HG03097 (cell line): Measurements from ENCODE around the gene LST1.
A peak's percentile ranks its signal among the peaks of the same experiment; 100 is the strongest.
"Not testable (repeated sequence)": the region's sequence is repeated elsewhere in the genome, so short reads cannot be mapped to it uniquely, and the experiment has no call there.

Source experiments
- ATAC-seq: cut with Tn5 transposase; IDR thresholded peaks from one replicate; pipeline ENCODE4 v1.9.1; 2021; ENCODE audit not compliant: unreplicated experiment, low FRiP score

Gene LST1

DNA sequence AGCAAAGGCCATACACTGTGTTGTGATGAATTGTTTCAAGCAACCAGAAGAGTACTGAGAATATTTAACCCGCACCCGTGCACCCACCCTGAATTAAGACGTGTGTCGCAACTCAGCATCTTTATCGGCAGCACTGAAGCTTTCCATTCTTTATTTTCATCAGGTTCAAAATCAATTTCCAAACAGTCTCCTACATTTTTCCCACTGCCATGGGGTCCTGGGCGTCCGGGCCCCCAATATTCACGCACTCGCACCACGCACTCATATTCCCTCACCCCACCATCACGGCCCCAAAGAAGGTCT lies 5.7 kb upstream of the LST1 start:
- ATAC-seq = no peak

DNA sequence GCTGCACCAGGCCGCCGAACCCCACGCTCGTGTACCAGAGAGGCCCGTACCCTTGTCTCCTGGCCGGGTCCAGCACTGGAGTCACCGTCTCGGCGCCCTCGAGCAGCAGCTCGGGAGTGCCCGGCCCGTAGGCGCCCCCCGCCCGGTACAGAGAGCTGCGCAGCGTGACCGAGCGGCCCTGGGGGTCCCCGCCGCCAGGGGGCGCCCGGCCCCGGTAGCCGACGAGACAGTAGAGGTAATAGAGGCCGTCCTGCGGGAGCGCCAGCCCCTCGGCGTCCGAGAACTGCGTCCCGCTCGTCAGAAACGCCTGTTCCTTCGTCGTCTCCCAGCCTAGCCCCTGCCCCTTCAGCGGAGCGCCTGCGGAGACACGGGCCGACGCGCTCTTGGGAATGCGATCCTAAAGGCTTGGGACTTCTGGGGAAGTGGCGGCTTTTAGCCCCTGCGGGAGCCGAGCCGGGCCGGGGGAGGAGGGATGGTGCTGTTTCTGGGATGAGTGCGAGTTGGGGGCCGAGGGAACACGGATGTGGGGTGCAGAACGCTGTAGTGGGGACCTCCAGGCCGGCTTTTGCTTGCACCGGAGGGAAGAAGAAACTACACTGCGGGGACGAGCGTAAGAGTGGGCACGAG lies 5.2 kb upstream of the LST1 start:
- ATAC-seq = peak; percentile 58

DNA sequence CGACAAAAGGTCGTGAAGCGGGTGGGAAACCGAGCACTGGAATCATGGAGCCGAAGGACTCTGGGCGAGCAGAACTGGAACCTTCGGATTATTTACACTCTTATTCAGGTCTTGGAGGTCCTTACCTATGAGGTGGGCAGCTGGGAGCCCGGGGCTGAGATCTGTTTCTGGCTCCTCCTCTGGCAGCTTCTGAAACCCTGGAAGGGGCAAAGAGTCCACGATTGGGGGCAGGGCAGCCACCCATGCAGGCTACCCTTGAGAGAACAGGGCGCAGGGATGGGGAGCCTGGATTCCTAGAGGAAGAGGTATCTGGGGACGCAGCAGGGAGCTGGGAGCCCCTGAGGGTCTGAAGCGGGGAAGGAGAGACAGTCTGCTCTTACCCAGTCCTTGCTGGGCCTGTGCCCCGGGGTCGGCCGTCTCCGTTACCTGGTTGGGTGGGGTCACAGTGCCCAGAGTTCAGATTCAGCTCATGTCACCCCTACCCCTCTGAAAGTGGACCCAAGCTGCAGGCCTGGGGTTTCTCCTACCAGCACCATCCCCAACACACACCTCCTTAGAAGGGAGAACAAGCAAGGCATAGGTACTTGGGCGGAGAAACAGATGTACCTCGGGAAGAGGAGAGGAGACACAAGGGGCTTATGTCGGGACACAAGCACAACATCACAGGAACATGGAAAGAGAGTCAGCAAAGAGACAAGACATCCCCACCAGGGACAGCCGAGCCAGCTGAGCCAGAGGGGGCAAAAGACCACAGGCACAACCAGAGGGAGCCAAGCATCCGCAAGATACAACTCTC lies 4.4 kb upstream of the LST1 start:
- ATAC-seq = no peak

DNA sequence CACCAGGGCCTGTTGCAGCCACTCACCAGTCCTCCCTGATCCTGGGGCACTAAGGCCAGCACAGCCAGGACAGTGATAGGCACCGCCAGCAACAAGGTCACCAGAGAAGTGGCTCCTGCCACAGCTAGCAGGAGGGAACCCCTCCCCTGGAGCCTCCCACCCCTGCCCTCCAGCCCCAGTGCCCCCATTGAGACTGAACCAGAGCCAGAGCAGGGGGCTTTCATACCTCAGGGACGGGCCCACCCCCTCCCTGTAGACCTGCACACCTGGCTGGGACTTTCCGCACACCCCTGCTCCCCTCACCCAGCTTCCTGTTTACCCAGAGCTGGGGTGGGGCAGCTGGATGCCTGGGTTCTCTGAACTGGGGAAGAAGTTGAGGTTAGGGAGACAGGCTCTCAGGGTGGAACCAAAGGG lies 3.8 kb upstream of the LST1 start, which contains the start of gene LTB:
TSS of gene LTB (minus strand) at position 195 of the 414 bp plus-strand sequence. CDS start at position 188, 7 bp downstream.
- ATAC-seq = no peak

DNA sequence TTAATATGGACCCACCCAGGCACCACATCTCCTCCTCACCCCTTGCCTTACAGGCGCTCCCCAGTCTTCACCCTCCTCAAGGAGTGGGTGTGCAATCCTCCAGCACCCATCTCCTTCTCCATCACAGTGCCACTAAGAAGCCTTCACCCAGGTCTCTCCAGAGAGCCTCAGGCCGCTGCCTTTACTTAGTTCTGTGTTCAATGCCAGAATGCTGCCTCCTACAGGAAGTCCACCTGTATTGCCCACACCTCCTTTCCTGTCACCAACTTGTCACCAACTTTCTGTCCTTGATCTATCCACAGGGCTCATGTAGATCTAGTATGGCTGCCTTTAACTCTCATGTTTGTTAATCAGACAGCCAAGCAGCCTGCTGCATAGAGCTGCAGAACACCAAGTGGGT lies 586 bp upstream of the LST1 start:
- no peak for ATAC-seq

DNA sequence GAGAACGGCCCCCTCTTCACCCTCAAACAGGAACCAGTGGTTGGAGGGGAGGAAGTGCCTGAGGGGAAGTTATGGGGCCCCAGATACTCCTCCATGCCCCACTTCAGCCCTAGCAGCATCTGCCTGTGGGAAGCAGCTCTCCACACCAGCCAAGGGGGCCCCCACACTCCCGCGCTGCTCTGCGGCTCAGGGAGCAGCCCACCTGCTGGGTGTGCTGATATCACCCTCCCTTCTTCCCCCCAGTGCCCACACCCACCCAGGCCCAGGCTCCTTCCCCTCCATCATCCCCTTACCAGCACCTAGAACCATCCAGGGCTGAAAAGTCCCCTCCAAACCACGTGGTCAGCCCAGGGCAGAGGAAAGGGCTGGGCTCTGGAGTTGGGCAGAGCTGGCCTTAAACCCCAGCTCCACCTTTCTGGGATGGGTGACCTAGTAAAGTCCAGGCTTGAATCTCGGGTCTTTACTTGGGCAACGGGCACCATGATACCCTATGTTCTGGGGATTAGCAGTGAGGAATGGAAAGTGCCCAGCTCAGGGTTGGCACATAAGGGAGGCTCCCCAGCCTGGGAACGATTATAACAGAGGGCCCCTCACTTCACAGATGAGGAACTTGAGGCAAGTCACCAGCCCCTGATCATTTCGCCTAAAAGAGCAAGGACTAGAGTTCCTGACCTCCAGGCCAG lies 663 bp downstream of the LST1 start:
- no peak for ATAC-seq

DNA sequence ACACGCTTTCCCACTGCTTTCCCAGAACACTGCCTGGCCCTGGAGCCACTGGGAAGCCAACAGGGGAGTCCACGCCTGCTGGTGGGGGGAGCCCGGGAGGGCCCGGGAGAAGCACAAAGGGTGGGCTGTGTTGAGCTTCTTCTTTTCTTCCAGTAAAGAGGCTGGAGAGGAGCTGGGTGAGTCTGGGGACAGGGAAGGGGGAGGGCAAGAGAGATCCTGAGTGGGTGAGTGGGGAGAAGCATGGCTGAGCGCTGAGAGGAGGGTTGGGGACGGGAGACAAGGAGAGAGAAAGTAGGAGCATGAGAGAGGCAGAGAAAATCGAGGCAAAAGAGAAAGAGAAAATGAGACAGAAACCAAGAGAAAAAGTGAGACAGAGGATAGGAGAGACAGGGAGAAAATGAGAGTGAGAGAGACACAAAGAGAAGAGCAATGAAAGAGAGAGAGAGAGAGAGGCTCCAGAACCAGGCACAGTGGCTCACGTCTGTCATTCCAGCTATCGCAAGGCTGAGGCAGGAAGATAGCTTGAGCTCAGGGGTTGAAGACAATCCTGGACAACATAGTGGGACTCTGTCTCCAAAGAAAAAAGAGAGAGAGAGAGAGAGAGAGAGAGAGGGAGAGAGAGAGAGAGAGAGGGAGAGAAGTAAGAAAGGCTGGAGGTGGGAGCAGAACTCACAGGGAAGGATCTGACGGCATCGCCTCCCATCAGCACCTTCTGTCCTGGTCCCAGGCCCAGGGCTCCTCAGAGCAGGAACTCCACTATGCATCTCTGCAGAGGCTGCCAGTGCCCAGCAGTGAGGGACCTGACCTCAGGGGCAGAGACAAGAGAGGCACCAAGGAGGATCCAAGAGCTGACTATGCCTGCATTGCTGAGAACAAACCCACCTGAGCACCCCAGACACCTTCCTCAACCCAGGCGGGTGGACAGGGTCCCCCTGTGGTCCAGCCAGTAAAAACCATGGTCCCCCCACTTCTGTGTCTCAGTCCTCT lies 2.0 kb downstream of the LST1 start:
- no peak for ATAC-seq

DNA sequence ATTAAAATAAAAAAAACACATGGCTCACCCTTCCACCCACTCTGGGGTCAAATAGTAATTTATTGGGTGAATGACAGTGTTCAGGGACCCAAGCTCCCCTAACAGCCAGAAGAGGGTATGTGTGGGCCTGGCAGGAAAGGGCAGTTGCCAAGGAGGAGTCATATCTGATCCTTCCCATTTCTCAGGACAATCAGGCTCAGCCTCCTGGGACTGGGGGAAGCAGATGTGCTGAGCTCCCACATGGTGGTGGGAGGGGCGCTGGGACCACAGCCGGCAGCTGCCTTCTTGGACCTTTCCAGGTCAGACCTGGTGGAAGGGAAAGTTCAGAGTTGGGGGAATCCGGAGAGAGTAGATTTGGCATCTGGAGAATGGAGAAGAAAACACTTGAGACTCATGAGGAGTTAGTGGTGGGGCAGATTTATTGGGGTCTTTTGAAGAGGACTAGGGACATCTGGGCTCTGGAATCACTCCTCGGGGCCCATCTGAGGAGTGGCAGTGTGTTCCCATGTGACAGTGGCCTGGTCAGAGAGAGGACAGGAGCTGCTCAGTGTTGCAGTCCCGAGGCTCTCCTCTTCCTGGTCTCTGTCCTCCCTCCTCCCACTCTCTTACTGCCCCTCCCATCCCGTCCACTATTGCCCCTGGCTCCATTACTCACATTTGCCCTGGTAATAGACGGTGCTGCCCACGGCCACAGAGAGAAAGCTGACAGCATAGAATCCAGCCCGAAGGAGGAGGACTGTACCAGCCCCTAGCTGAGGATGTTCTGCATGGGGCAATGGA lies 3.0 kb downstream of the LST1 start:
- no peak for ATAC-seq

DNA sequence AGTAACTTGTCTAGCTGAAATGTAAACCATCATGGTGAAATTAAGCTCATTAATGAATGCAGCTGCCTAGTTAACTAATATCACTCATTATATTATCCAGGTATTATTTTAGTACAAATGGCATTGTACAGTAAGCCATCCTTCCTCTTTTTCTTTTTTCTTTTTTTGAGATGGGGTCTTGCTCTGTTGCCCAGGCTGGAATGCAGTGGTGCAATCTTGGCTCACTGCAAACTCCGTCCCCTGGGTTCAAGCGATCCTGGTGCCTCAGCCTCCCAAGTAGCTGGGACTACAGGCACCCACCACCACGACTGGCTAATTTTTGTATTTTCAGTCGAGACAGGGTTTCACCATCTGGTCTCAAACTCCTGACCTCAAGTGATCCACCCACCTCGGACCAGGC lies 4.6 kb downstream of the LST1 start:
- ATAC-seq = not testable (repeated sequence)

DNA sequence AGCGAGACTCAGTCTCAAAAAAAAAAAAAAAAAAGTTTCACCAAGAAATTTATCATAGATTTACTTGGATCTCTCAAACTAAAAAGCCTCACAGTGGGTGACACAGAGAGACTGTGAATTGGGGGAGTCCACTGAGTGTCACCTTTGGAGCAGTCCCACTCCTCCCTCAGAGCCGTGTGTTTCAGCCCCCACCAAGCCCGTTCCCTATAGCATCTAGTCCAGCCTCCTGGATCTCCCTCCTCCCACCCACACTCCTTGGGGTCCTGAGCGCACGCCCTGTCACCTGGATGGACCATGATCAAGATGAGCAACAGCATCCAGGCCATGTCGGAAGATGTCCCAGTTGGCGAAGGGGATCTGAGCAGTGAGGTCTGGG lies 6.3 kb downstream of the LST1 start:
- ATAC-seq = no peak

DNA sequence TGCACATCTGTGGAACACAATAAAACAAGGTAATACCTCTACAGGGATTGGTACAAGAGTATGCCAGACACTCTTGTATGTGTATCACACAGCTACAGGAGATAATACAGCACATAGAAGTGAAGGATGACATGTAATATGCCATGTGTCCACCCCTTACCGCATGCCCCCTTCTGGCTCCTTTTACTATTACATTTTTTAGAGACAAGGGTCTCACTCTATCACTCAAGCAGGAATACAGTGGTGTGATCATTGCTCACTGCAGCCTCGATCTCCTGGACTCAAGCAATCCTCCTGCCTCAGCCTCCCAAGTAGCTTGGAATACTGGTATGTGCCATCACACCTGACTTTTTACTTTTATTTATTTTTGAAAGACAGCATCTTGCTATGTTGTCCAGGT lies 10.9 kb downstream of the LST1 start:
- ATAC-seq = no peak

DNA sequence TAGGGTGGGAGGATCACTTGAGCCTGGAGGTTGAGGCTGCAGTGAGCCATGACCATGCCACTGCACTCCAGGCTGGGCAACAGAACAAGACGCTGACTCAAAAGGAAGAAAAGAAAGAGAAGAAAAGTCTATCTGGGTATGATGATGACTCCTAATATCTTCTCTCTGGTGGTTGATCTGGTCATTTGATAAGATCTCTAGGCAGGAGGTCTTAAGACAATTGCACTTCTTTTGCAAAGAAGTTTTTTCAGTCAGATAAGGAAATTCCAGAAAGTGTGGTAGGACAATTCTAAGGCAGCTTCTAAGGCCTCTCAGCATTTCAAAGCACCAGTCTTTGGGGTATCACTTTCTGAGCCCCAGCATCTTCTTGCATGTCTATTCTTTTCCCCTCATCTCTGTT lies 21.2 kb downstream of the LST1 start:
- ATAC-seq = no peak

DNA sequence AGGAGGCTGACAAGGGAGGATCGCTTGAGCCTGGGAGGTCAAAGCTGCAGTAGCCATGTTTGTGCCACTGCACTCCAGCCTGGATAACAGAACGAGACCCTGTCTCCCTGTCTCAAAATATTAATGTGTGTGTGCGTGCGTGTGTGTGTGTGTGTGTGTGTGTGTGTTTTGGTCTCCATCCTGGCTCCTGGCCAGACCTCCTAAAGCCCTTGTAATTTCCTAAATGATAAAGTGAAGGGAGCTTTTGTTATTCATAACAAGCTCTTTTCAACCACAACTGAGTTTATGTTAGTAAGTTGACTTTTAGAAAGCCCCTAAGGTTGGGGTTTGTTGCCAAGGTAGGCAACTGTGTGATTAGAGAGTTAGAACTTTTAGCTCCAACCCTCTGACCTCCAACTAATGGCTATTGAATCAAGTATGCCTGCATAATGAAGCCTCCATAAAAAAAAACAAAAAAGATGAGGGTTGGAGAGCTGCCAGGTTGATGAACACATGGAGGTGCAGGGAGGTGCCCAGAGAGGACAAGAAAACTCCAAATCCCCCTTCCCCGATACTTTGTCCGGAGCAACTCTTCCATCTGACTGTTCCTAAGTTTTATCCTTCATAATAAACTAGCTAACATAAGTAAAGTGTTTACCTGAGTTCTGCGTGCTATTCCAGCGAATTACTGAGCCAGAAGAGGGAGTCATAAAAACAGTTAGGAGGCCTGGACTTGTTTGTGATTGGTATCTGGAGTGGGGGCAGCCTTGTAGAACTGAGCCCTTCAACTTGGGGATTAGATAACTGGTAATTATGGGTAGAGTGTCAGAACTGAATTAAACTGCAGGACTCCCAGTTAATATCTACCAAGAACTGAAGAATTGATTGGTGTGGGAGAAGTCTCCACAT lies 23.7 kb downstream of the LST1 start:
- ATAC-seq = no peak

DNA sequence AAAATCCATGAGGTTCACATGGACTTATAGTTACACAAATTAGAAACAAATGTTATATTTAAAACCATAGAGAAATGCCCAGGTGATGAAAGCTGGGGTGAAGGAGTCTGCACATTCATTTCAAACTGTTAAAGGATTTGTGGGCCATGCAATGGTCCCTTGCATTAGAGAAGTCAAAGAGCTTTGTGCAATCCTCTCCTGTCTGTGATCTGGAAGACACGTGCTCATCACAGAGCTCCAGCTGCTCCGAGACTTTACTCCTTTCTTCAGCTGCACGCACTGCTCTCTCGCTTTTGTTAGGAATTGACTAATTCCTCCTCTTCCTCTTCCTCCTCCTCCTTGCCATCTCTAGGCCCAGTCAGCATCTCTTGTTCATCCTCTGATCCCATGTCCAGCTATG lies 24.9 kb downstream of the LST1 start:
- ATAC-seq = no peak

DNA sequence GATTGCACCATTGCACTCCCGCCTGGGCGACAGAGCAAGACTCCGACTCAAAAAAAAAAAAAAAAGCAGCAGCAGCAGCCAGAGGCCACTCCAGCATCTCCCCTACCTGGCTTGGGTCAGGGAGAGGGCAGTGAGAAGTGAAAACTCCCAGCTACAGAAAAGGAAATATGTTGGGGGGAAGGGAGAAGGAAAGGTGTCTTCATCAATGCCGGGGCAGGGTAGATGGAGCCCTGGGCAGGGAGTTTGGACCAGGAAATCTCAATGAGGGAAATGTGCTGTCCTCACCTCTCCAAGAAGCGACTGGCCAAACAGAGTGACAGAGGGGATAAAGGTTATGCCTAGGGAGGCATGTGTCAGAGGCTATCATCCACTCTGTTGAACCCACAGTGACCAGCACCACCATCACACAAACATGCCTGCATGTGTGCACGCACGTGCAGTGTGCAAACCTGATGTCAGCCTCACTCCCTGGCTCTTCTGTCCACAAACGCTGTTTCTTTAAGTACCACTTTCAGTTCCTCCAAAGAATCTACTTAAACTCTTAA lies 28.1 kb downstream of the LST1 start:
- no peak for ATAC-seq

DNA sequence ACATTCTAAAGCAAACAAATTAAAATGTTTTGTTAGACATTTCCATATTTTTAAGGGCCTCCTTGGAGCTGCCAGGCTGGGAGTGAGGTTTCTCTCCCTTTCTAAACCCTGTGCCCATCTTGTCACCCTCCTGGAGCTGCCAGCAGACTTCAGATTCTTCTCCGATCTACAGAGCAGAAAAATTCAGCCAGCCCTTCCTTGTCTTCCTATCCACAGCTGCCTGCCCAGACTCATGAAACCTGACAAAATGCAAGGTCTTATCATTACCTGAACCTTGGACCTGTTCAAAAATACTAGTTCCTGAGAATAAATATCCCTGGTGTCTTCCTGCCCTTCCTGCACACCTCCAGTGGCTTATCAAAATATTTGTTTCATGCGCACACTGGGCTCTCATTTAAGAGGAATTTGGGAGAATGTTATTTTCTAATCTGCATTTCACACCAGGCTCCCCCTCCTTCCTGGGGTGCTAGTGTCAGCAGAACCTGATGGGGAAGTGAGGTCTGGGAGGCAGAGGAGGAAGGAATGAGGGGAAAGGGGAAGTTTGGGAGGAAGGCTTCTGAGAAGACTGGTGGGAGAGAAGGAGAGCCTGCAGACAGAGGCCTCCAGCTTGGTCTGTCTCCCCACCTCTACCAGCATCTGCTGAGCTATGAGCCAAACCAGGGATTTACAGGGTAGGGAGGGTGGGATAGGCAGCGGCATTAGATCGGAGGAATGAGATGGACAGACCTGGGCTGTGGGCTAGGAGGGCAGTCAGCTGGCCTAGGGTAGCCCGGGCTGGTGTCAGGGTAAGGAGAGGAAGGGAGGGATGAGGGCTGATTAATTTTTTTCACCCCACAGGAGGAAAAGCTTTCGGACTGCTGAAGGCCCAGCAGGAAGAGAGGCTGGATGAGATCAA lies 28.9 kb downstream of the LST1 start, which contains the start of gene AIF1:
TSS of gene AIF1 (plus strand) at position 551 of the 895 bp plus-strand sequence. CDS start at position 647, 96 bp downstream.
- ATAC-seq = no peak

DNA sequence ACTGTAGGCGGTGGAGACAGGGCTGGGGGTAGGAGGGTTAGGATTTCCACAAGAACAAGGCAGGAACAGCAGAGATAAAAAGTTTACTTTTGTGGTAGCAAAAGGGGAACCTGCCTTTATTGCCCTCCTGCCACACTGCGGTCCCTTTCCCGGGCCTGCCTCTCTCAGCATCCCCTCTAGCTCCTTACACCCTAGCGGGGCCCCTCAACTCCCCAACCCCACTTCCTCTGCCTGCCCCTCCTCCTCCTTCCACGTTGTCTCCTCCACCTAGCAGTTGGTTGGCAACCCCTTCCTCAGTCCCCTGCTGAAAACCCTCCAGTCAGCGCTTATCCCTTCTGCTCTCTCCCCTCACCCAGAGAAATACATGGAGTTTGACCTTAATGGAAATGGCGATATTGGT lies 29.7 kb downstream of the LST1 start:
- no peak for ATAC-seq

DNA sequence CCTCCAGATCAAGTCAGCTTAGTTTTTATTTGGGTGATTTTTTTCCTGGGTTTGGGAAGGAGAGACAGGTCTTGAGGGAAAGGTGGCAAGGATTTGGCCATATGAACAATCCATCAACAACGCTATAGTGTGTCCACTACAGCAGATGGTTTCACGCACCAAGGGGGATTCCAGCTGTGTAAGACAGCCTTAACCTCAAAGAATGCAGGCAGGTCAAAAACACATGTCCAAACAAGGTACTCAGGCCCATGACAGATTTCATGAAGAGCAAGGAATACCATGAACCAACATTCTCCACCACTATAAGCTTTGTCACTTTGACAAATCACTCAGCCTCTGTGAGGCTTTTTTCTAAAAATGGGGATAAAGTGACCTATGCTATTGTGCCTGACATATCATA lies 30.9 kb downstream of the LST1 start:
- ATAC-seq = no peak
